GM18517 (cell line): Measurements from ENCODE around the gene RNF208.

Experiments
- ATAC-seq: cut with Tn5 transposase; IDR thresholded peaks from one replicate; pipeline ENCODE4 v1.9.1; 2021; ENCODE audit warnings: mild to moderate bottlenecking, moderate library complexity; ENCODE audit not compliant: unreplicated experiment

Gene RNF208

GRCh38 chr9:137178201-137178938 lies 43.7 kb downstream of the RNF208 start:
- ATAC-seq, result no peak

- no peak for ATAC-seq
Measured at GRCh38 chr9:137176302-137177182, 45.5 kb downstream of the RNF208 start.

- ATAC-seq, result no peak
Measured at GRCh38 chr9:137175345-137175961, 46.6 kb downstream of the RNF208 start.

DNA sequence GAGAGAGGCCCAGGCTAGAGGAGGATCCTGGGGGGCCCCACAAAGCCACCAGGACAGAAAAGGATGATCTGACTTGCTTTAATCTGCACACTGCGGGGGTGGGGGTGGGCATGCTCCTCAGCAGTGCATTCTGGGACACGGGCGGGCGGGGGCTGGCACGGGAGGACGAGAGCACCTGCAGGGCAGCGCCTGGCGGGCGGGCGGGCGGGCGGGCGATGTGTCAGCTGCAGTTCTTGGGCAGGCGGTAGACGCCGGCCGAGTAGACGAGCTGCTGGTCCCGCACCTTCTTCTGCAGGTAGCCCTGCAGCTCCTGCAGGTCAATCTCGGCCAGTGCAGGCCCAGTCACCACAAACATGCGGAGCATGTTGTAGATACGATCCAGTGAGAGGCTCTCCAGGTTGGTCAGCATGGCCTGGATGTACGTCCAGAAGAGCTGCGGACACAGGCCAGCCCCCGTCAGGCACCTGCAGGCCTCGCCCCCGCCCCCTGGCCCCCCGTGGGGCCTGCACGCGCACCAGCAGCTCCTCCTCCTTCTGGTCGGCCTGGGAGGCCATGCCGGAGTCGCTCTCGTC lies 47.2 kb downstream of the RNF208 start:
- ATAC-seq, result no peak

- no peak for ATAC-seq
Measured at GRCh38 chr9:137173796-137174664, 48.0 kb downstream of the RNF208 start.

GRCh38 chr9:137172901-137173795 lies 48.9 kb downstream of the RNF208 start:
- ATAC-seq, result no peak

- no peak for ATAC-seq
Measured at GRCh38 chr9:137171149-137171900, 50.7 kb downstream of the RNF208 start.

DNA sequence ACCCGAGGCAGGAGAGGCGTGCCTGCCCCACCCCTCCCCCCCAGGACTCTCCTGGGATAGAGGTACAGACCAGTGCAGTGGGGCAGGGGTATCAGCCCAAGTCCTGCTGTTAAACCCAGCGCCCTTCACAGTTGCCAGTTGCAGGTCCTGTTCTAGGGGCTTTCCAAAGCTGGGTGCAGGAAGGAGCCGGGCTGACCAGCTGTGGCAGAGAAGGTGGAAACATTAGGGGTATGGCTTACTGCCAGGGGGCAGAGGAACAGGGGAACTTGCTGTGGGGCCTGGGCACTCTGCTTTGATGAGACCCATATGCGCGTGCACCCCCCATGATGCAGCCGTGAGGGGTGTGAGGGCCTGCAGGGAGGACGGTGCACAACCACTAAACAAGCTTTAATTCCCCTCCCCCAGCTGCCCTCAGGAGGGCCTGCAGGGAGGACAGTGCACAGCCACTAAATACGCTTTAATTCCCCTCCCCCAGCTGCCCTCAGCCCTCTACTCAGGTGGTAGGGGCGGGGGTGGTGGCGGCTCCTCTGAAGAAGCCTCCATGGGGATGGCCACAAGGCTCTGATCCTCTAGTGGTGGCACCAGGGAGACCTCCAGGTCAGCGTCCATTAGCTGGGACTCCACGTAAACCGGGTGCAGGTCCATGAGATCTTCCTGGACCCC lies 51.4 kb downstream of the RNF208 start:
- ATAC-seq, result no peak
